ENCODE measurements around the gene AKR1D1. TPM values are rescaled to one million over a fixed set of nuclear protein-coding genes. Genes with fewer than 3 reads are reported as not detected.
"Not testable (repeated sequence)": the region's sequence is repeated elsewhere in the genome, so short reads cannot be mapped to it uniquely, and the experiment has no call there.

AKR1D1 gene
- total and polyA plus RNA-seq, 4 donors = not detected

- Histone ChIP-seq H3K36me3 (ENCODE audit: control insufficient read depth in 4 of 4, insufficient read depth in 4 of 4, low read length in 4 of 4) (no peaks in the 10 kb centered on the region), H3K9me3 (ENCODE audit: control insufficient read depth in 4 of 4, insufficient read depth in 3 of 4, low read length in 3 of 4) (no peaks in the 10 kb centered on the region), H3K4me1 (ENCODE audit: control insufficient read depth in 5 of 5, insufficient read depth in 5 of 5, low read length in 5 of 5) (no peaks in the 10 kb centered on the region), H3K4me3 (no peak overlapping the region), H3K27ac (ENCODE audit: low read depth in 1 of 2, low read length in 1 of 2) (no peak overlapping the region), H3K9ac (ENCODE audit: insufficient read depth in 1 of 2, low read length in 2 of 2) (no peak overlapping the region), H3K27me3 (ENCODE audit: control insufficient read depth in 3 of 3, insufficient read depth in 3 of 3, low read length in 2 of 3) (no peaks in the 10 kb centered on the region)
- TF ChIP-seq CTCF (IDR thresholded peaks at IDR 0.05; ENCODE audit: control extremely low read depth, extremely low read depth) = no peak
- DNase-seq (no peak), ATAC-seq (ENCODE audit: insufficient read depth, low FRiP score) (no peak)
- WGBS, 2 donors = 86 to 90% methylated on average over 9 of the region's 9 CpGs
Measured at GRCh38 chr7:138089080-138089901, 13.0 kb downstream of the AKR1D1 start.

- DNase-seq (no peak), ATAC-seq (ENCODE audit: insufficient read depth, low FRiP score) (no peak)
- H3K27ac ChIP-seq (ENCODE audit: low read depth in 1 of 2, low read length in 1 of 2) = no peak overlapping the region
- no peak overlapping the region for H3K9ac ChIP-seq (ENCODE audit: insufficient read depth in 1 of 2, low read length in 2 of 2)
- TF ChIP-seq CTCF (IDR thresholded peaks at IDR 0.05; ENCODE audit: control extremely low read depth, extremely low read depth) = no peak
- no peak overlapping the region for H3K4me3 ChIP-seq
- no peaks in the 10 kb centered on the region for H3K9me3 ChIP-seq (ENCODE audit: control insufficient read depth in 4 of 4, insufficient read depth in 3 of 4, low read length in 3 of 4)
- 36 to 42% methylated on average over 3 of the region's 3 CpGs for WGBS, 2 donors
- H3K4me1 ChIP-seq (ENCODE audit: control insufficient read depth in 5 of 5, insufficient read depth in 5 of 5, low read length in 5 of 5) = no peaks in the 10 kb centered on the region
- no peaks in the 10 kb centered on the region for H3K27me3 ChIP-seq (ENCODE audit: control insufficient read depth in 3 of 3, insufficient read depth in 3 of 3, low read length in 2 of 3)
- no peaks in the 10 kb centered on the region for H3K36me3 ChIP-seq (ENCODE audit: control insufficient read depth in 4 of 4, insufficient read depth in 4 of 4, low read length in 4 of 4)
Measured at GRCh38 chr7:138091032-138091431, 14.8 kb downstream of the AKR1D1 start.

- WGBS, 2 donors = 93% methylated on average over 2 of the region's 2 CpGs
- H3K36me3 ChIP-seq (ENCODE audit: control insufficient read depth in 4 of 4, insufficient read depth in 4 of 4, low read length in 4 of 4); DNase-seq: not testable (repeated sequence)
Measured at GRCh38 chr7:138091840-138092239, 15.6 kb downstream of the AKR1D1 start.

GRCh38 chr7:138092486-138093028, 16.3 kb downstream of the AKR1D1 start:
- ATAC-seq (ENCODE audit: insufficient read depth, low FRiP score) (no peak), DNase-seq (no peak)
- Histone ChIP-seq H3K27ac (ENCODE audit: low read depth in 1 of 2, low read length in 1 of 2) (no peak overlapping the region), H3K9me3 (ENCODE audit: control insufficient read depth in 4 of 4, insufficient read depth in 3 of 4, low read length in 3 of 4) (no peaks in the 10 kb centered on the region), H3K27me3 (ENCODE audit: control insufficient read depth in 3 of 3, insufficient read depth in 3 of 3, low read length in 2 of 3) (no peaks in the 10 kb centered on the region), H3K36me3 (ENCODE audit: control insufficient read depth in 4 of 4, insufficient read depth in 4 of 4, low read length in 4 of 4) (no peaks in the 10 kb centered on the region), H3K9ac (ENCODE audit: insufficient read depth in 1 of 2, low read length in 2 of 2) (no peak overlapping the region), H3K4me3 (no peak overlapping the region), H3K4me1 (ENCODE audit: control insufficient read depth in 5 of 5, insufficient read depth in 5 of 5, low read length in 5 of 5) (no peaks in the 10 kb centered on the region)
- TF ChIP-seq CTCF (IDR thresholded peaks at IDR 0.05; ENCODE audit: control extremely low read depth, extremely low read depth) = no peak
- 90 to 94% methylated on average over 6 of the region's 6 CpGs for WGBS, 2 donors

More at GRCh38 chr7:138091840-138092239, 15.6 kb downstream of the AKR1D1 start:
- H3K9me3 ChIP-seq (ENCODE audit: control insufficient read depth in 4 of 4, insufficient read depth in 3 of 4, low read length in 3 of 4); H3K27me3 ChIP-seq (ENCODE audit: control insufficient read depth in 3 of 3, insufficient read depth in 3 of 3, low read length in 2 of 3); H3K9ac ChIP-seq (ENCODE audit: insufficient read depth in 1 of 2, low read length in 2 of 2); H3K4me3 ChIP-seq; ATAC-seq (ENCODE audit: insufficient read depth, low FRiP score); H3K27ac ChIP-seq (ENCODE audit: low read depth in 1 of 2, low read length in 1 of 2); H3K4me1 ChIP-seq (ENCODE audit: control insufficient read depth in 5 of 5, insufficient read depth in 5 of 5, low read length in 5 of 5): not testable (repeated sequence)
